HepG2 (cell line): ENCODE measurements around the gene MFF. TPM values are rescaled to one million over a fixed set of nuclear protein-coding genes. Genes with fewer than 3 reads are reported as not detected.

Source experiments
- ATAC-seq: fragments of 200-7000 bp; cut with Tn5 transposase; 3 replicates; pipeline ENCODE4 v1.9.1; 2020; ENCODE audit warnings: mild to moderate bottlenecking, moderate library complexity
- BruUV-seq: library from RNA; stranded (reverse); fragments of 400-500 nt; replicated peaks from 2 replicates; lab custom pipeline; 2021; lab: Mats Ljungman, UMichigan
- CTCF ChIA-PET: fragments of 300-600 bp; formaldehyde crosslinking; extraction: SDS; loops from one replicate; lab custom pipeline; 2021; ENCODE audit warnings: low total read pairs, inconsistent platforms, low intra/inter-chr PET ratio; lab: Yijun Ruan, JAX
- POLR2A ChIA-PET: fragments of 350-600 bp; sonication (Branson Sonifier 250); formaldehyde crosslinking; loops from one replicate; lab custom pipeline; 2020; ENCODE audit warnings: antibody characterized with exemption, inconsistent platforms; lab: Yijun Ruan, JAX
- DNase-seq: peaks from one replicate; pipeline ENCODE4 v3.0.0-alpha.2; 2015; ENCODE audit warnings: low spot score
- FAIRE-seq: peaks from 3 replicates; lab custom pipeline; 2011; peaks lifted over from hg19 to GRCh38; lab: Jason Lieb, UNC
- H2AFZ ChIP-seq: one replicate; pipeline ENCODE4 v1.6.1; 2011; ENCODE audit warnings: low read length, inconsistent platforms
- H3K27ac ChIP-seq: fragments of 300-600 bp; 3 replicates; pipeline ENCODE4 v1.8.0; 2011; ENCODE audit warnings: mixed run types, mild to moderate bottlenecking, mixed read lengths, low read length, inconsistent platforms; ENCODE audit not compliant: insufficient read depth; ENCODE audit errors: extremely low read length
- H3K27me3 ChIP-seq, 2 experiments: fragments of 200-600 bp in 1 of 2; 2 replicates in 1 of 2; 3 replicates in 1 of 2; pipeline versions ENCODE4 v1.6.0 to v1.8.0; 2011; ENCODE audit warnings: low read length in 2 of 2, mild to moderate bottlenecking in 2 of 2, moderate library complexity in 2 of 2, inconsistent platforms in 1 of 2; ENCODE audit not compliant: insufficient read depth in 2 of 2, control insufficient read depth in 1 of 2
- H3K36me3 ChIP-seq, 2 experiments: fragments of 200-600 bp in 1 of 2; replicated peaks in 1 of 2; 2 replicates in 1 of 2; 3 replicates in 1 of 2; pipeline versions ENCODE4 v1.5.1 to v1.8.0; 2011; ENCODE audit warnings: low read length in 2 of 2, inconsistent platforms in 1 of 2; ENCODE audit not compliant: insufficient read depth in 2 of 2, control insufficient read depth in 1 of 2
- H3K4me1 ChIP-seq: 2 replicates; pipeline ENCODE4 v1.5.1; 2012; ENCODE audit warnings: low read length, inconsistent platforms; ENCODE audit not compliant: insufficient read depth
- H3K4me2 ChIP-seq: 2 replicates; pipeline ENCODE4 v1.6.0; 2011; ENCODE audit warnings: low read depth, low read length, inconsistent platforms
- H3K4me3 ChIP-seq, 3 experiments: fragments of 200-600 bp in 1 of 3; sonication (generic), shearing (Covaris generic) in 1 of 3; replicated peaks in 1 of 3; 2 replicates each; pipeline ENCODE4 v1.5.1; 2011 to 2016; ENCODE audit warnings: low read length in 3 of 3, inconsistent platforms in 2 of 3, low read depth in 2 of 3, mild to moderate bottlenecking in 2 of 3, control low read depth in 1 of 3, mixed read lengths in 1 of 3; ENCODE audit not compliant: insufficient read depth in 1 of 3
- H3K79me2 ChIP-seq: one replicate; pipeline ENCODE4 v1.6.1; 2011; ENCODE audit warnings: low read length, inconsistent platforms; ENCODE audit not compliant: insufficient read depth
- H3K9ac ChIP-seq: 2 replicates; pipeline ENCODE4 v1.6.0; 2011; ENCODE audit warnings: mild to moderate bottlenecking, low read depth, low read length, inconsistent platforms; ENCODE audit not compliant: insufficient read depth
- H3K9me3 ChIP-seq: 2 replicates; pipeline ENCODE4 v1.5.1; 2012; ENCODE audit warnings: mild to moderate bottlenecking, low read length
- H4K20me1 ChIP-seq: 2 replicates; pipeline ENCODE4 v1.6.0; 2011; ENCODE audit warnings: inconsistent platforms, mild to moderate bottlenecking, low read length, moderate library complexity; ENCODE audit not compliant: insufficient read depth
- MAFG ChIP-seq: sonication (generic); formaldehyde crosslinking; IDR thresholded peaks from 2 replicates; pipeline ENCODE4 v1.5.1; 2020; ENCODE audit warnings: mild to moderate bottlenecking, missing genetic modification reagents
- NFE2L2 ChIP-seq: fragments of 150-350 bp; IDR thresholded peaks from 2 replicates; pipeline ENCODE4 v1.6.1; 2014; ENCODE audit warnings: low read length
- NKX3-1 ChIP-seq: sonication (generic); formaldehyde crosslinking; IDR thresholded peaks from 2 replicates; pipeline ENCODE4 v1.5.0; 2020; ENCODE audit warnings: missing genetic modification reagents
- PITX1 ChIP-seq: sonication (generic); formaldehyde crosslinking; IDR thresholded peaks from 2 replicates; pipeline ENCODE4 v1.5.1; 2020; ENCODE audit warnings: mild to moderate bottlenecking, missing genetic modification reagents
- RARG ChIP-seq: sonication (generic); formaldehyde crosslinking; IDR thresholded peaks from 2 replicates; pipeline ENCODE4 v1.4.0; 2020; ENCODE audit warnings: low read depth, mild to moderate bottlenecking, missing genetic modification reagents
- TCF7L2 ChIP-seq: IDR thresholded peaks from 2 replicates; pipeline ENCODE4 v1.6.1; 2011; ENCODE audit warnings: mild to moderate bottlenecking, low read depth, low read length, moderate library complexity
- THAP11 ChIP-seq: IDR thresholded peaks from 2 replicates; pipeline ENCODE4 v1.6.1; 2016; ENCODE audit warnings: missing biosample characterization, missing genetic modification reagents
- ZFP1 ChIP-seq: IDR thresholded peaks from 2 replicates; pipeline ENCODE4 v1.6.1; 2016
- ZNF224 ChIP-seq: sonication (generic); formaldehyde crosslinking; IDR thresholded peaks from 2 replicates; pipeline ENCODE4 v1.5.0; 2020; ENCODE audit warnings: mild to moderate bottlenecking, missing genetic modification reagents
- ZNF704 ChIP-seq: sonication (generic); formaldehyde crosslinking; IDR thresholded peaks from 2 replicates; pipeline ENCODE4 v1.8.1; 2023; ENCODE audit warnings: mild to moderate bottlenecking, inconsistent platforms, moderate library complexity, missing genetic modification reagents, borderline replicate concordance
- ZNF83 ChIP-seq: sonication (generic); formaldehyde crosslinking; IDR thresholded peaks from 2 replicates; pipeline ENCODE4 v1.4.0; 2020; ENCODE audit warnings: missing genetic modification reagents, mild to moderate bottlenecking, borderline replicate concordance
- ZXDC ChIP-seq: sonication (generic); formaldehyde crosslinking; IDR thresholded peaks from 2 replicates; pipeline ENCODE4 v1.5.0; 2020; ENCODE audit warnings: mild to moderate bottlenecking, missing genetic modification reagents
- WGBS: methylation state at CpG from one replicate; pipeline ENCODE4 v1.1.6; 2017; ENCODE audit warnings: low lambda C conversion rate; 5-methylcytosine and 5-hydroxymethylcytosine counted together
- in situ Hi-C: cut with HindIII; loops from 2 replicates; pipeline ENCODE4 v1.10.0; 2017; ENCODE audit warnings: low pct_unique_long_range_greater_than_20kb; ENCODE audit not compliant: extremely low pct_ligation_motif_present
- intact Hi-C: fragments of 100-400 bp; cut with micrococcal nuclease; formaldehyde crosslinking; loops from one replicate; pipeline ENCODE4 v1.10.0; 2022; ENCODE audit not compliant: unreplicated experiment
- polyA plus RNA-seq, 8 experiments: library from polyadenylated mRNA; depleted of rRNA in 3 of 8; stranded (reverse) in 7 of 8; unstranded in 1 of 8; fragments of >200 nt; fragmentation: Illumina TruSeq in 4 of 8; extraction: Trizol in 4 of 8; gene quantifications; 2 replicates each; pipeline versions ENCODE4 v1.2.1 to v1.2.3, GENCODE V29; 2011 to 2016; ENCODE audit warnings: low read depth in 4 of 8, missing spikeins in 1 of 8, mixed read lengths in 1 of 8; ENCODE audit not compliant: insufficient read depth in 1 of 8
- total RNA-seq, 5 experiments: library from RNA; depleted of rRNA; stranded (reverse); fragments of >200 nt; fragmentation: Illumina TruSeq; extraction: Trizol; gene quantifications; 2 replicates each; pipeline ENCODE4 v1.2.3, GENCODE V29; 2016; ENCODE audit warnings: low read depth in 1 of 5
- TF ChIP-seq, protein P1 (sequence below): IDR thresholded peaks from 2 replicates; pipeline ENCODE4 v1.6.1; 2016; ENCODE audit warnings: low read depth, missing genetic modification reagents, missing compliant biosample characterization

MFF gene
- total and polyA plus RNA-seq, 2 of the 13 experiments (the other 11 are each of a cell fraction or from before 2014, with no cell fraction given) = 81.9 to 156 TPM

DNA sequence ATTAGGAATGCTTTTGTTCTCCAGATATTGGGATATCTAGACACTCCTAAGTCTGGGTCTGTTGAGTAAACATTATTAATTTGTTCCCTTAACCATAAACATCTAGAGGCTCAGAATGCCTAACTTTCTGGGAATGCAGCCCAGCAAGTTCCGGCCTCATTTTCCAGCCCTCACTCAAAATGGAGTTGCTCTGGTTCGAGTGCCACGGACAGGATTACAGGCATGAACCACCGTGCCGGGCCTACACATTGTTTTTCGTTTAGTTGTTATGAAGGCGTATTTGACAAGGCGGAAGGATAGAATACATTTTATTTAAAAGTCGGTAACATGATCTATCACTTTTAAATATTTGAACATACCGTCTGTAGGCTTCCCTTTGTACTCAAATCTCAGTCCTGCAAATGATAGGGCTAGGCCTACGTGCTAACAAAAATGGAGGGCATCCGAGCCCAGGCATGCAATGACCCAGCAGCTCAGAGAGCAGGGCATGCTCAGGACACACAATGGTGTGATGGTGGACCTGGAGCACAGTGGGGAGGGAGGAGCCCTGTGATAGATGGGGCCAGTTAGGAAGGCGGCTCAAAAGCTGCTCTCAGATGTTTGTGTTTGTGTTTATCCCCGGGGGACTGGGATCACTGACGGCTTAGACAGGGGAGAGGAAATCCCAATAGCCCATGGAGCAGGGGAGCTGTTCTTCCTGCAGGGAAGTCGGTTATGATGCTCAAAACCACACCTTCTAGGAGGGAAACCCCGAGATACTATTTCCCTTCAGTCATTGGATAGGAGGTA, 65.6 kb downstream of the MFF start:
- no peak for FAIRE-seq
- WGBS = 50% methylated on average over 17 of the region's 17 CpGs
- peak; percentile 49; the same call in 2 of the 3 replicates for ATAC-seq
- ChIA-PET CTCF (no interaction called here), POLR2A (no interaction called here)
- Histone ChIP-seq H3K9ac (no peak overlapping the region), H3K4me3 (no peak overlapping the region), H2AFZ (no peak overlapping the region), H3K27ac (no peak overlapping the region), H4K20me1 (no peaks in the 10 kb centered on the region), H3K79me2 (no peaks in the 10 kb centered on the region), H3K4me2 (no peak overlapping the region), H3K27me3 (peaks cover 0 to 8% of the 10 kb centered on the region in 2 experiments; a peak in 2 of 5 replicates), H3K4me1 (no peaks in the 10 kb centered on the region), H3K36me3 (no peaks in the 10 kb centered on the region), H3K9me3 (no peaks in the 10 kb centered on the region)
- DNase-seq = no peak
- intact Hi-C loops = no loop called here
- in situ Hi-C loops = no loop called here
- no TSS peak for BruUV-seq
- no peak for TF ChIP-seq RARG (CRISPR knock-in tag)
- TF ChIP-seq THAP11 (CRISPR knock-in tag) = no peak
- TF ChIP-seq ZNF83 (CRISPR knock-in tag) = no peak
- no peak for TF ChIP-seq ZNF224 (CRISPR knock-in tag)
- no peak for TF ChIP-seq NKX3-1 (CRISPR knock-in tag)
- TF ChIP-seq ZFP1 (CRISPR knock-in tag) = no peak
- no peak for TF ChIP-seq NFE2L2
- TF ChIP-seq PITX1 (CRISPR knock-in tag) = no peak
- TF ChIP-seq, protein P1, sequence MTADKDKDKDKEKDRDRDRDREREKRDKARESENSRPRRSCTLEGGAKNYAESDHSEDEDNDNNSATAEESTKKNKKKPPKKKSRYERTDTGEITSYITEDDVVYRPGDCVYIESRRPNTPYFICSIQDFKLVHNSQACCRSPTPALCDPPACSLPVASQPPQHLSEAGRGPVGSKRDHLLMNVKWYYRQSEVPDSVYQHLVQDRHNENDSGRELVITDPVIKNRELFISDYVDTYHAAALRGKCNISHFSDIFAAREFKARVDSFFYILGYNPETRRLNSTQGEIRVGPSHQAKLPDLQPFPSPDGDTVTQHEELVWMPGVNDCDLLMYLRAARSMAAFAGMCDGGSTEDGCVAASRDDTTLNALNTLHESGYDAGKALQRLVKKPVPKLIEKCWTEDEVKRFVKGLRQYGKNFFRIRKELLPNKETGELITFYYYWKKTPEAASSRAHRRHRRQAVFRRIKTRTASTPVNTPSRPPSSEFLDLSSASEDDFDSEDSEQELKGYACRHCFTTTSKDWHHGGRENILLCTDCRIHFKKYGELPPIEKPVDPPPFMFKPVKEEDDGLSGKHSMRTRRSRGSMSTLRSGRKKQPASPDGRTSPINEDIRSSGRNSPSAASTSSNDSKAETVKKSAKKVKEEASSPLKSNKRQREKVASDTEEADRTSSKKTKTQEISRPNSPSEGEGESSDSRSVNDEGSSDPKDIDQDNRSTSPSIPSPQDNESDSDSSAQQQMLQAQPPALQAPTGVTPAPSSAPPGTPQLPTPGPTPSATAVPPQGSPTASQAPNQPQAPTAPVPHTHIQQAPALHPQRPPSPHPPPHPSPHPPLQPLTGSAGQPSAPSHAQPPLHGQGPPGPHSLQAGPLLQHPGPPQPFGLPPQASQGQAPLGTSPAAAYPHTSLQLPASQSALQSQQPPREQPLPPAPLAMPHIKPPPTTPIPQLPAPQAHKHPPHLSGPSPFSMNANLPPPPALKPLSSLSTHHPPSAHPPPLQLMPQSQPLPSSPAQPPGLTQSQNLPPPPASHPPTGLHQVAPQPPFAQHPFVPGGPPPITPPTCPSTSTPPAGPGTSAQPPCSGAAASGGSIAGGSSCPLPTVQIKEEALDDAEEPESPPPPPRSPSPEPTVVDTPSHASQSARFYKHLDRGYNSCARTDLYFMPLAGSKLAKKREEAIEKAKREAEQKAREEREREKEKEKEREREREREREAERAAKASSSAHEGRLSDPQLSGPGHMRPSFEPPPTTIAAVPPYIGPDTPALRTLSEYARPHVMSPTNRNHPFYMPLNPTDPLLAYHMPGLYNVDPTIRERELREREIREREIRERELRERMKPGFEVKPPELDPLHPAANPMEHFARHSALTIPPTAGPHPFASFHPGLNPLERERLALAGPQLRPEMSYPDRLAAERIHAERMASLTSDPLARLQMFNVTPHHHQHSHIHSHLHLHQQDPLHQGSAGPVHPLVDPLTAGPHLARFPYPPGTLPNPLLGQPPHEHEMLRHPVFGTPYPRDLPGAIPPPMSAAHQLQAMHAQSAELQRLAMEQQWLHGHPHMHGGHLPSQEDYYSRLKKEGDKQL (CRISPR knock-in tag) = no peak
- no peak for TF ChIP-seq MAFG (CRISPR knock-in tag)
- TF ChIP-seq ZXDC (CRISPR knock-in tag) = no peak
- no peak for TF ChIP-seq ZNF704 (CRISPR knock-in tag)
- TF ChIP-seq TCF7L2 = no peak
